Hepatocyte (in vitro differentiated cells): Measurements from ENCODE around the gene UPF3B.
"Not testable (repeated sequence)": the region's sequence is repeated elsewhere in the genome, so short reads cannot be mapped to it uniquely, and the experiment has no call there.

ENCODE experiments used
- EZH2 ChIP-seq: fragments of 200-600 bp; sonication (generic); IDR thresholded peaks from 2 replicates; pipeline ENCODE4 v1.6.1; 2016; ENCODE audit warnings: antibody characterized with exemption, mild to moderate bottlenecking, borderline replicate concordance
- EZH2phosphoT487 ChIP-seq: fragments of 200-600 bp; sonication (generic); IDR thresholded peaks from one replicate; pipeline ENCODE4 v1.6.1; 2018; ENCODE audit warnings: antibody characterized with exemption, mild to moderate bottlenecking, low read depth, moderate library complexity; ENCODE audit not compliant: unreplicated experiment, severe bottlenecking
- TF ChIP-seq, protein P1 (sequence below): fragments of 200-600 bp; sonication (generic); IDR thresholded peaks from 2 replicates; pipeline ENCODE4 v1.5.1; 2016; ENCODE audit warnings: antibody characterized with exemption, mild to moderate bottlenecking; ENCODE audit not compliant: poor library complexity

DNA sequence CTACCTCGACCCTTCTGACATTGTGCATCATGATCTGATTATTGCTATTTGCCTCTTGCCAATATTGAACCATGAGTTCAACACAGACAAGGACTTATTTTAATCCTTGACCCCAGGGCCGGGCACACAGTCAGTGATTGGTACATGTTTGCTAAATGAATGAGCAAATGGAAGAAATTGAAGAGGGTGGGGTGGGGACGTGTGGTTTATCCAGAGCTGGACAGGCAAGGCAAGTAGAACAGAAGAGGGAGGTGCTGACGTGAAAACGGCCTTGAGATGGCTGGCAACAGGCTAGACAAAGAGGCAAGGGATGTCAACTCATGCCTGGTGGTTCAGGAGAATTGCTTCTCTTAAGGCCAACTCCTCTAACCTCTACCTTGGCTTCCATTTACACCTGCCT is 28.5 kb downstream of the UPF3B start:
- TF ChIP-seq, protein P1, sequence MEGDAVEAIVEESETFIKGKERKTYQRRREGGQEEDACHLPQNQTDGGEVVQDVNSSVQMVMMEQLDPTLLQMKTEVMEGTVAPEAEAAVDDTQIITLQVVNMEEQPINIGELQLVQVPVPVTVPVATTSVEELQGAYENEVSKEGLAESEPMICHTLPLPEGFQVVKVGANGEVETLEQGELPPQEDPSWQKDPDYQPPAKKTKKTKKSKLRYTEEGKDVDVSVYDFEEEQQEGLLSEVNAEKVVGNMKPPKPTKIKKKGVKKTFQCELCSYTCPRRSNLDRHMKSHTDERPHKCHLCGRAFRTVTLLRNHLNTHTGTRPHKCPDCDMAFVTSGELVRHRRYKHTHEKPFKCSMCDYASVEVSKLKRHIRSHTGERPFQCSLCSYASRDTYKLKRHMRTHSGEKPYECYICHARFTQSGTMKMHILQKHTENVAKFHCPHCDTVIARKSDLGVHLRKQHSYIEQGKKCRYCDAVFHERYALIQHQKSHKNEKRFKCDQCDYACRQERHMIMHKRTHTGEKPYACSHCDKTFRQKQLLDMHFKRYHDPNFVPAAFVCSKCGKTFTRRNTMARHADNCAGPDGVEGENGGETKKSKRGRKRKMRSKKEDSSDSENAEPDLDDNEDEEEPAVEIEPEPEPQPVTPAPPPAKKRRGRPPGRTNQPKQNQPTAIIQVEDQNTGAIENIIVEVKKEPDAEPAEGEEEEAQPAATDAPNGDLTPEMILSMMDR: not testable (repeated sequence)
- TF ChIP-seq EZH2, EZH2phosphoT487: not testable (repeated sequence)
